Sigmoid colon (tissue), 7 donors: ENCODE results near the gene ARHGAP33. TPM values are rescaled to one million over a fixed set of nuclear protein-coding genes. Genes with fewer than 3 reads are reported as not detected.

ENCODE experiments used
- DNase-seq: peaks from one replicate; pipeline ENCODE4 v3.0.0-alpha.2; 2019
- H3K27ac ChIP-seq, 4 donors: fragments of 200-600 bp; sonication (generic); one replicate each; pipeline ENCODE4 v1.5.1; 2016 to 2019; ENCODE audit warnings: mild to moderate bottlenecking in 1 of 4
- H3K27me3 ChIP-seq, 3 donors: fragments of 200-600 bp; sonication (generic); one replicate each; pipeline ENCODE4 v1.5.1; 2019; ENCODE audit warnings: mild to moderate bottlenecking in 1 of 3
- H3K36me3 ChIP-seq, 4 donors: fragments of 200-600 bp; sonication (generic); one replicate each; pipeline ENCODE4 v1.5.1; 2016 to 2019
- H3K4me1 ChIP-seq, 4 donors: fragments of 200-600 bp; sonication (generic); one replicate each; pipeline ENCODE4 v1.5.1; 2017 to 2019
- H3K4me3 ChIP-seq, 4 donors: fragments of 200-600 bp; sonication (generic); one replicate each; pipeline ENCODE4 v1.5.1; 2017 to 2019; ENCODE audit warnings: mild to moderate bottlenecking in 2 of 4, moderate library complexity in 1 of 4
- H3K9me3 ChIP-seq, 4 donors: fragments of 200-600 bp in 3 of 4; sonication (generic) in 3 of 4; one replicate each; pipeline versions ENCODE4 v1.5.1 to v1.6.1; 2013 to 2019
- EP300 ChIP-seq, 4 donors: sonication (generic); formaldehyde crosslinking; IDR thresholded peaks; one replicate each; pipeline ENCODE4 v1.6.1; 2017; ENCODE audit warnings: antibody characterized with exemption in 4 of 4
- POLR2A ChIP-seq, 2 donors: fragments of 450-650 bp; IDR thresholded peaks; one replicate each; pipeline ENCODE4 v1.6.1; 2016; ENCODE audit warnings: antibody characterized with exemption in 2 of 2, mild to moderate bottlenecking in 2 of 2, moderate library complexity in 2 of 2
- POLR2AphosphoS5 ChIP-seq, 4 donors: sonication (generic); formaldehyde crosslinking; IDR thresholded peaks; one replicate each; pipeline ENCODE4 v1.6.1; 2017; ENCODE audit warnings: antibody characterized with exemption in 4 of 4
- WGBS, 2 donors: extraction: QIAGEN DNeasy Blood & Tissue Kit; methylation state at CpG; one replicate each; pipeline ENCODE4 v1.1.7; 2013; 5-methylcytosine and 5-hydroxymethylcytosine counted together
- intact Hi-C: fragments of 100-400 bp; cut with DNase I; formaldehyde crosslinking; loops from one replicate; pipeline ENCODE4 v1.15.1; 2023
- polyA plus RNA-seq, 3 donors: library from polyadenylated mRNA; stranded (reverse); fragments of 200-250 nt; gene quantifications; one replicate each; pipeline ENCODE4 v1.2.3, GENCODE V29; 2013
- total RNA-seq, 4 donors: library from RNA; depleted of rRNA; stranded (reverse); fragments of >200 nt; gene quantifications; one replicate each; pipeline ENCODE4 v1.1.0, GENCODE V29; 2016
- TF ChIP-seq, protein P1 (sequence below), 4 experiments: fragments of 450-650 bp in 3 of 4; fragments of 200-600 bp in 1 of 4; IDR thresholded peaks; one replicate each; pipeline ENCODE4 v1.5.1; 2016 to 2019; ENCODE audit warnings: antibody characterized with exemption in 4 of 4, mild to moderate bottlenecking in 3 of 4, moderate library complexity in 2 of 4
- donor health status: healthy with polysubstance abuse.
- donor health status: Bipolar disorder and iron deficiency.
- donor health status: healthy.

ARHGAP33 gene
- total and polyA plus RNA-seq, 7 donors: 0.60 to 11.9 (median 6.1) TPM

DNA sequence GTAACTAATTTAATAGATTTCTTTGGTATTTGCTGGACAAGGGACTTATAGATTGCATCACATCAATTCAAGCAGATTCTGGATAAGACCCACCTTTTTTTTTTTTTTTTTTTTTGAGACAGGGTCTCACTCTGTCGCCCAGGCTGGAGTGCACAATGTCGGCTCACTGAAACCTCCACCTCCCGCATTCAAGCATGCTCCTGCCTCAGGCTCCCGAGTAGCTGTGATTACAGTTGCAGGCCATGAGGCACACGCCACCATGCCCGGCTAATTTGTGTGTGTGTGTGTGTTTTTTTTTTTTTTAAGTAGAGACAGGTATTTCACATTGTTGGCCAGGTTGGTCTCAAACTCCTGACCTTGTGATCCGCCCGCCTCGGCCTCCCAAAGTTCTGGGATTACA is 41.5 kb downstream of the ARHGAP33 start:
- Histone ChIP-seq H3K27ac (no peak overlapping the region), H3K27me3 (peaks cover 0 to 35% (median 5%) of the 10 kb centered on the region in 3 donors)

DNA sequence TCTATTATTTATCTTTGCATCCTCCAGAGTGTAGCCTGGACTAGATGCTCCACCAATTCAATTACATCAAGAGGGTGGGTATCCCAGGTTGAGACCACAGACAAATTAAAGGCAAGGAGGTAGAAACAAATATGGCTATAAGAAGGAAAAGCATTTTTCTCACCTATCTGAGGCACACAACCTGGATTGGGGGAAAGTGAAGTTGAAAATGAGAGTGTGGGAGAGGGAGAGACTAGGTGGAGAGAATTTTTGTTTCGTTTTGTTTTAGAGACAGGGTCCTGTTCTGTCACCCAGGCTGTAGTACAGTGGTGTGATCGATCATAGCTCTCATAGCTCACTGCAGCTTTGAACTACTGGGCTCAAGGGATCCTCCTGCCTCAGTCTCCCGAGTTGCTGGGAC is 43.1 kb downstream of the ARHGAP33 start:
- TF ChIP-seq EP300 (IDR thresholded peaks at IDR 0.05): no peak
- no peak for TF ChIP-seq POLR2A (IDR thresholded peaks at IDR 0.05)
- no peak for TF ChIP-seq POLR2AphosphoS5 (IDR thresholded peaks at IDR 0.05)
- TF ChIP-seq, protein P1, sequence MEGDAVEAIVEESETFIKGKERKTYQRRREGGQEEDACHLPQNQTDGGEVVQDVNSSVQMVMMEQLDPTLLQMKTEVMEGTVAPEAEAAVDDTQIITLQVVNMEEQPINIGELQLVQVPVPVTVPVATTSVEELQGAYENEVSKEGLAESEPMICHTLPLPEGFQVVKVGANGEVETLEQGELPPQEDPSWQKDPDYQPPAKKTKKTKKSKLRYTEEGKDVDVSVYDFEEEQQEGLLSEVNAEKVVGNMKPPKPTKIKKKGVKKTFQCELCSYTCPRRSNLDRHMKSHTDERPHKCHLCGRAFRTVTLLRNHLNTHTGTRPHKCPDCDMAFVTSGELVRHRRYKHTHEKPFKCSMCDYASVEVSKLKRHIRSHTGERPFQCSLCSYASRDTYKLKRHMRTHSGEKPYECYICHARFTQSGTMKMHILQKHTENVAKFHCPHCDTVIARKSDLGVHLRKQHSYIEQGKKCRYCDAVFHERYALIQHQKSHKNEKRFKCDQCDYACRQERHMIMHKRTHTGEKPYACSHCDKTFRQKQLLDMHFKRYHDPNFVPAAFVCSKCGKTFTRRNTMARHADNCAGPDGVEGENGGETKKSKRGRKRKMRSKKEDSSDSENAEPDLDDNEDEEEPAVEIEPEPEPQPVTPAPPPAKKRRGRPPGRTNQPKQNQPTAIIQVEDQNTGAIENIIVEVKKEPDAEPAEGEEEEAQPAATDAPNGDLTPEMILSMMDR (IDR thresholded peaks at IDR 0.05): no peak
- H3K4me1 ChIP-seq: no peaks in the 10 kb centered on the region
- no peaks in the 10 kb centered on the region for H3K36me3 ChIP-seq
- no peak for DNase-seq
- intact Hi-C loops: loop anchor here (2.0 kb wide), 1 partner anchor 124 kb away; no protein-coding TSS in a partner anchor
- peaks cover 0 to 34% (median 5%) of the 10 kb centered on the region in 3 donors for H3K27me3 ChIP-seq
- H3K4me3 ChIP-seq: no peak overlapping the region
- H3K27ac ChIP-seq: no peak overlapping the region
- WGBS, 2 donors: 66 to 82% methylated on average over 3 of the region's 3 CpGs
- no peaks in the 10 kb centered on the region for H3K9me3 ChIP-seq

More for the DNA sequence above, 41.5 kb downstream of the ARHGAP33 start:
- intact Hi-C loops: no loop called here
- WGBS, 2 donors: 84 to 87% methylated on average over 9 of the region's 9 CpGs
- DNase-seq: no peak
- Histone ChIP-seq H3K36me3 (no peaks in the 10 kb centered on the region), H3K4me3 (no peak overlapping the region), H3K9me3 (no peaks in the 10 kb centered on the region), H3K4me1 (no peaks in the 10 kb centered on the region)
- TF ChIP-seq POLR2AphosphoS5 (IDR thresholded peaks at IDR 0.05) (no peak), EP300 (IDR thresholded peaks at IDR 0.05) (no peak), POLR2A (IDR thresholded peaks at IDR 0.05) (no peak)
- TF ChIP-seq, protein P1 (IDR thresholded peaks at IDR 0.05): no peak

DNA sequence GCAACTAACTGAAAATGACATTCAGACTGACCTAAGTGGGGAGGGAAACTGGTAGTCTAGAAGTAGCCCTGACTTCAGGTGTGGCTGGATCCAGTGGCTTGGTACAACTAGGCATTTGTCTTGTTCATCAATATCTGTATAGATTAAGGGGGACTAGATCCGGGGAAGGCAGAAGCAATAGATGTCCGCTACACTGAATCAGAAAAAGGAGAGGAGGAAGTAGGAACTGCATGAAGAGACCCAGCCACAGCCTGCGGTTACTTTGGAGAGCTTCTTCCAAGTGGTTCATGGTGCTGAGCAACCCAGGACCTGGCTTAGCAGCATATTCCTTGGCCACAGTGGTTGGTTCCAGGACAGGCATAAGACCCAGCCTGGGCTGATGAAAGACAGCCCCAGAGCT is 47.2 kb downstream of the ARHGAP33 start:
- Histone ChIP-seq H3K9me3 (no peaks in the 10 kb centered on the region), H3K27me3 (peaks cover 0 to 30% (median under 1%) of the 10 kb centered on the region in 3 donors), H3K27ac (no peak overlapping the region), H3K4me3 (no peak overlapping the region), H3K4me1 (no peaks in the 10 kb centered on the region), H3K36me3 (no peaks in the 10 kb centered on the region)
- TF ChIP-seq EP300 (IDR thresholded peaks at IDR 0.05) (no peak), POLR2A (IDR thresholded peaks at IDR 0.05) (no peak)
- intact Hi-C loops: no loop called here
- WGBS, 2 donors: 74 to 79% methylated on average over 3 of the region's 3 CpGs
- no peak for DNase-seq

DNA sequence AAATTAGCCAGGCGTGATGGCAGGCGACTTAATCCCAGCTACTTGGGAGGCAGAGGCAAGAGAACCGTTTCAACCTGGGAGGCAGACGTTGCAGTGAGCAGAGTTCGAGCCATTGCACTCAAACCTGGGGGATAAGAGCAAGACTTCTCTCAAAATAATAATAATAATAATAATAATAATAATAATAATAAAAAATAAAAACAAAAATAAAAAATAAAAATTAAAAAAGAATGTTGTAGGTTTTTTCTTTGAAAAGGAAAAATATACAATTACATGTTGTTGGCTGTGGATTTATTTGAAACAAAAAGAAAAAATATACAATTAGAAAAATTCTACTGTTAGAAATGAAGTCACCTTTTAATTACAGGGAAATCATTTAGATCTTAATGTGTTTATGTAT is 48.8 kb downstream of the ARHGAP33 start:
- TF ChIP-seq EP300 (IDR thresholded peaks at IDR 0.05) (no peak), POLR2AphosphoS5 (IDR thresholded peaks at IDR 0.05) (no peak), POLR2A (IDR thresholded peaks at IDR 0.05) (no peak)
- TF ChIP-seq, protein P1 (IDR thresholded peaks at IDR 0.05): no peak
- no peak overlapping the region for H3K27ac ChIP-seq
- intact Hi-C loops: no loop called here
- H3K27me3 ChIP-seq: peaks cover 0 to 17% (median 0%) of the 10 kb centered on the region in 3 donors
- no peak overlapping the region for H3K4me3 ChIP-seq
- no peaks in the 10 kb centered on the region for H3K4me1 ChIP-seq
- 85 to 86% methylated on average over 5 of the region's 5 CpGs for WGBS, 2 donors
- no peaks in the 10 kb centered on the region for H3K36me3 ChIP-seq
- H3K9me3 ChIP-seq: no peaks in the 10 kb centered on the region
- DNase-seq: no peak

DNA sequence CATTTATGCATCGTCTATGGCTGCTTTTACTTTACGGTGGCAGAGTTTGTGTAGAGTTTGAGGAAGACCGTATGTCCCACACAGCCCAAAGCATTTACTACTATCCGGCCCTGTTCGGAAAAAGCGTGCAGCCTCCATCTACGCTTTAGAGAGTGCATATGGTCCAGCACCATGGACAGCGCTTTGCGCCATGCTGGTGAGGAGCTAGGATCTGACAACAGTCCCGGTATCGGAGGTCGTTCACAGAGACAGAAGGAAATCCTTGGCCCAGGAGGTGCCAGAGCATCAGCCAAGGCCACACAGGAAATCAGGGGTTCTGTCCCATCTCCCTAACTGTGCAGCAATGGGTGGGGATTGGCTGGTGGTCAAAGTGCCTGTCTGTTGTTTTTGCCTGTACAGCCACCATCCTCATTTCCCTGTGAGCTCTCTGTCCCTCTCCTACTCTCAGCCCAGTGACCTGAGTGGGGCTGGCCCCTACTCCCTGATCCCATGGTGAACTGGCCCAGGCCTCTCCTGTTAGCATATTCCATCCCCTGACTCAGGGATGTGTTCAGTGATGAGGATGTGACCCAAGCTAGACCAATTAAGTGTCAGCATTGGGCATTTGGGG is 53.4 kb downstream of the ARHGAP33 start:
- no peak for DNase-seq
- H3K4me1 ChIP-seq: no peaks in the 10 kb centered on the region
- H3K27me3 ChIP-seq: peaks cover 0 to 49% (median 0%) of the 10 kb centered on the region in 3 donors
- no peak overlapping the region for H3K4me3 ChIP-seq
- intact Hi-C loops: no loop called here
- H3K9me3 ChIP-seq: no peaks in the 10 kb centered on the region
- H3K36me3 ChIP-seq: no peaks in the 10 kb centered on the region
- H3K27ac ChIP-seq: no peak overlapping the region
- WGBS, 2 donors: 10 to 12% methylated on average over 12 of the region's 12 CpGs
- TF ChIP-seq, protein P1 (IDR thresholded peaks at IDR 0.05): no peak
- no peak for TF ChIP-seq POLR2AphosphoS5 (IDR thresholded peaks at IDR 0.05)
- TF ChIP-seq POLR2A (IDR thresholded peaks at IDR 0.05): no peak
- TF ChIP-seq EP300 (IDR thresholded peaks at IDR 0.05): no peak
